HG02759 (cell line): ENCODE results near the gene ZNF724.
"Not testable (repeated sequence)": the region's sequence is repeated elsewhere in the genome, so short reads cannot be mapped to it uniquely, and the experiment has no call there.

Experiments
- ATAC-seq: cut with Tn5 transposase; IDR thresholded peaks from one replicate; pipeline ENCODE4 v1.9.1; 2021; ENCODE audit warnings: mild to moderate bottlenecking, moderate library complexity; ENCODE audit not compliant: unreplicated experiment

ZNF724 gene

DNA sequence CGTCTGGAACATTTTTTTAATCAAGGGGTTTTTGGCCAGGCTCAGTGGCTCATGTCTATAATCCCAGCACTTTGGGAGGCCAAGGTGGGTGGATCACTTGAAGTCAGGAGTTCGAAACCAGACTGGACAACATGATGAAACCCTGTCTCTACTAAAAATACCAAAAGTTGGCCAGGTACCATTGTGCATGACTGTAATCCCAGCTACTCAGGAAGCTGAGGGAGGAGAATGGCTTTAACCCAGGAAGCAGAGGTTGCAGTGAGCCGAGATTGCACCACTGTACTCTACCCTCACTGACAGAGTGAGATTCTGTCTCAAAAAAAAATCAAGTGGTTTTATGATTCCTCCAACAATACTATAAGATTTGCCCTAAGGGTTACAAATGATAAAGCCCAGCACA is 3.1 kb upstream of the ZNF724 start:
- ATAC-seq, result not testable (repeated sequence)

DNA sequence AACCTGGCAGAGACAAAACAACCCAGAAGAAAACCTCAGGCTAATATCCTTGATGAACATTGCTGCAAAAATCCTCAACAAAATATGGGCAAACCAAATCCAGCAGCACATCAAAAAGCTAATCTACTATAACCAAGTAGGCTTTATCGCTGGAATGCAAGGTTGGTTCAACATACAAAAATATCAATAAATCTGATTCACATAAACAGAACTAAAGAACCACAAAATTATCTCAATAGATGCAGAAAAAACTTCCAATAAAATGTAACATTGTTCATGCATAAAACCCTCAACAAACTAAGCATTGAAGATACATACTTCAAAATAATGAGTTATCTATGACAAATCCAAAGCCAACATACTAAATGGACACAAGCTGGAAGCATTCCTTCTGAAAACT is 8.8 kb downstream of the ZNF724 start:
- ATAC-seq, result no peak

DNA sequence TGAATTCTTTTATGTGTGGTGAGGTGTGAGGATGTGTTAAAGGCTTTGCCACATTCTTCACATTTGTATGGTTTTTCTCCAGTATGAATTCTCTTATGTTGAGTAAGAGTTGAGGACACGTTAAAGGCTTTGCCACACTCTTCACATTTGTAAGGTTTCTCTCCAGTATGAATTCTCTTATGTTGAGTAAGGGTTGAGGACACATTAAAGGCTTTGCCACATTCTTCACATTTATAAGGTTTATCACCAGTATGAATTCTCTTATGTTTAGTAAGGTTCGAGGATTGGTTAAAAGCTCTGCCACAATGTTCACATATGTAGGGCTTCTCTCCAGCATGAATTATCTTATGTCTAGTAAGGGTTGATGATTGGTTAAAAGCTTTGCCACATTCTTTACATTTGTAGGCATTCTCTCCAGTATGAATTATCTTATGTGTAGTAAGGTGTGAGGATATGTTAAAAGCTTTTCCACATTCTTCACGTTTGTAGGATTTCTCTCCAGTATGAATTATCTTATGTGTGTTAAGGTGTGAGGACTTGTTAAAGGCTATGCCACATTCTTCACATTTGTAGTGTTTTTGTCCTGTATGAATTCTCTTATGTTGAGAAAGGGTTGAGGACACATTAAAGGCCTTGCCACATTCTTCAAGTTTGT is 27.1 kb downstream of the ZNF724 start:
- ATAC-seq, result no peak

DNA sequence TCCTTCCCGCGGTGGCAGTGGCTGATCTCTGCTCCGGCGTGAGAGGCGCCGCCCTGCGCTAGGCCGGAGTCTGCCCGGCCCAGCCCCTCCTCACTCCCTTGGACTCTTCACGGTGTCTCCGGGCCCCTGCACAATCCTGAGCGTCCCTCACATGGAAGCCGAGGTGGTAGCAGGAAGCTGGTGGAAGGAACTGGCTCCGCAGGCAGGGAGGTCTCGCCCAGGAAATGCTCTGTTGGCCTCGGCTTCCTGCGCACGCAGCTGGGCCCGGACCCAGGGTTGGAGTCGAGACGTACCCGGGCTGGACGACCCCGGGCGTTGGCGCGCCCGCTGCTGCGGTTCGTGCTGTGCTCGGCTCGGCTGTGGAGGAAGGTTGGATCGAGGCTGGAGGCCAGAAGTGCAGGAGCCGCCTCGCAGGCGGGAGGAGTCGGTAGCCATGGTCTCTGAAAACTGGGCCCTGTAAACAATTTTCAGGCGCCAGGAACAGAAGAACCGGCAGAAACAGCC is 46.3 kb downstream of the ZNF724 start:
- no peak for ATAC-seq

DNA sequence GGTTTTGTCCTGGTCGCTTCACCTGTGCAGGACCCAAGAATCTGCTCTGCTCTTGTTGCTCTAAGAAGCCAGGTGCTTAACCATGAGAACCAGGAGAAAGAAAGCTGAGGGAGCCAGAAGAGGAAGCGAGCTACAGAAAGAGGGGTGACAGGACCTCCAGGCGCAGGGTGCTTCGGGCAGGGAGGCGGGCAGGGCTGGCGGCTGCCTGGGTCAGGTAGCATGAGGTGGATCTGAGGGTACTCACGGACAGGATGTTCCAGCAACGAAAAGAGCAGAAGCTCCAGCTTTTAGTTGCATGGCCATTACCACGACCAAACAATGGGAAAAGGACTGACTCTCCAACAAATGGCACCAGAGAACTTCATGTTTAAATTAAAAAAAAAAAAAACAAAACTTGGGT is 59.9 kb downstream of the ZNF724 start:
- no peak for ATAC-seq

DNA sequence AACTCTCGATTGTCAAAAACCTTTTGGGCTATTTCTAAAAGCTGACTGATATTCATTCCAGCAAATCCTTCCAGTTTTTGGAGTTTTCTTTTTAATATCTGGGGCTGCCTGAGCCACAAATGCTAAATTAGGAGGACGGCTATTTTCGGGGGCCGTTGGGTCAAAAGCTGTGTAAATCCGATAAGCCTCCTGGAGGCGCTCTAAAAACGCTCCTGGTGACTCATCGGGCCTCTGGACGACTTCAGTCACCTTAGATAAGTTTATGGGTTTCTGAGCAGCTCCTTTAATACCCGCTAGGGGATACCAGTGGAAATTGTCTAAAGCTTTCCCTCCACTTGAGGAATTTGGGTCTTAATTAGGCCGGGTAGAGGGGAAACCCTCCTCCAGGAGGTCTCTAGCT is 66.9 kb downstream of the ZNF724 start:
- ATAC-seq, result no peak
